GM23338 (cell line): ENCODE measurements around the gene WDHD1. TPM values are rescaled to one million over a fixed set of nuclear protein-coding genes. Genes with fewer than 3 reads are reported as not detected.

Experiments used
- ATAC-seq: fragments of 200-7000 bp; cut with Tn5 transposase; 3 replicates; pipeline ENCODE4 v1.9.1; 2020
- DNase-seq: peaks from one replicate; pipeline ENCODE4 v3.0.0-alpha.2; 2015; ENCODE audit warnings: low spot score
- H2AFZ ChIP-seq: fragments of 200-600 bp; sonication (generic); 2 replicates; pipeline ENCODE4 v1.8.0; 2016; ENCODE audit warnings: antibody characterized with exemption, mild to moderate bottlenecking, moderate library complexity
- H3F3A ChIP-seq: fragments of 200-600 bp; sonication (generic); replicated peaks from 2 replicates; pipeline ENCODE4 v1.8.0; 2017; ENCODE audit warnings: antibody characterized with exemption, mixed run types, low read depth
- H3K27ac ChIP-seq: fragments of 200-600 bp; sonication (generic); 2 replicates; pipeline ENCODE4 v1.6.1; 2016; ENCODE audit warnings: low read depth
- H3K27me3 ChIP-seq: fragments of 200-600 bp; sonication (generic); 2 replicates; pipeline ENCODE4 v1.8.0; 2016; ENCODE audit warnings: mild to moderate bottlenecking, mixed run types, moderate library complexity; ENCODE audit not compliant: insufficient read depth
- H3K36me3 ChIP-seq: fragments of 200-600 bp; sonication (generic); 2 replicates; pipeline ENCODE4 v1.8.0; 2016; ENCODE audit warnings: mild to moderate bottlenecking; ENCODE audit not compliant: insufficient read depth
- H3K4me1 ChIP-seq: fragments of 200-600 bp; sonication (generic); 2 replicates; pipeline ENCODE4 v1.8.0; 2016; ENCODE audit warnings: mild to moderate bottlenecking, moderate library complexity; ENCODE audit not compliant: insufficient read depth
- H3K4me2 ChIP-seq: fragments of 200-600 bp; sonication (generic); 2 replicates; pipeline ENCODE4 v1.7.1; 2017; ENCODE audit warnings: mixed run types
- H3K4me3 ChIP-seq: fragments of 200-600 bp; sonication (generic); 2 replicates; pipeline ENCODE4 v1.6.1; 2016; ENCODE audit warnings: mixed run types
- H3K79me2 ChIP-seq: fragments of 200-600 bp; sonication (generic); replicated peaks from 2 replicates; pipeline ENCODE4 v1.8.0; 2017; ENCODE audit warnings: mild to moderate bottlenecking; ENCODE audit not compliant: insufficient read depth
- H3K9me2 ChIP-seq: fragments of 200-600 bp; sonication (generic); 2 replicates; pipeline ENCODE4 v1.8.0; 2017; ENCODE audit not compliant: insufficient read depth
- H4K20me1 ChIP-seq: fragments of 200-600 bp; sonication (generic); replicated peaks from 2 replicates; pipeline ENCODE4 v1.8.0; 2017; ENCODE audit warnings: mild to moderate bottlenecking; ENCODE audit not compliant: insufficient read depth
- H3K27ac Mint-ChIP-seq: 2 replicates; pipeline ENCODE4 v1.8.0; 2020; ENCODE audit warnings: inconsistent platforms, mild to moderate bottlenecking, moderate library complexity, mixed read lengths
- H3K27me3 Mint-ChIP-seq: 3 replicates; pipeline ENCODE4 v1.8.0; 2022; ENCODE audit warnings: low read depth, mild to moderate bottlenecking, moderate library complexity, mixed read lengths, inconsistent platforms; ENCODE audit not compliant: insufficient read depth, poor library complexity
- H3K36me3 Mint-ChIP-seq: 3 replicates; pipeline ENCODE4 v1.8.0; 2021; ENCODE audit warnings: low read depth, mild to moderate bottlenecking, inconsistent platforms, moderate library complexity, mixed read lengths
- H3K4me1 Mint-ChIP-seq: 3 replicates; pipeline ENCODE4 v1.8.0; 2020; ENCODE audit warnings: mild to moderate bottlenecking, inconsistent platforms, mixed read lengths
- H3K4me3 Mint-ChIP-seq: 3 replicates; pipeline ENCODE4 v1.8.0; 2021; ENCODE audit warnings: moderate library complexity, mild to moderate bottlenecking, inconsistent platforms, mixed read lengths
- H3K9me3 Mint-ChIP-seq: 3 replicates; pipeline ENCODE4 v1.8.0; 2020; ENCODE audit warnings: moderate library complexity, mild to moderate bottlenecking, inconsistent platforms, mixed read lengths
- CTCF ChIP-seq, 2 experiments: fragments of 200-600 bp in 1 of 2; sonication (generic) in 1 of 2; conservative IDR thresholded peaks; 2 replicates each; pipeline versions ENCODE4 v1.5.1 to v1.6.1; 2016 to 2017; ENCODE audit warnings: antibody characterized with exemption in 2 of 2, low read depth in 2 of 2, mild to moderate bottlenecking in 2 of 2, moderate library complexity in 1 of 2
- ETS1 ChIP-seq: IDR thresholded peaks from 2 replicates; pipeline ENCODE4 v1.6.1; 2016; ENCODE audit warnings: antibody characterized with exemption
- EZH2 ChIP-seq: fragments of 200-600 bp; sonication (generic); IDR thresholded peaks from one replicate; pipeline ENCODE4 v1.8.0; 2017; ENCODE audit warnings: antibody characterized with exemption, mild to moderate bottlenecking, low read depth; ENCODE audit not compliant: unreplicated experiment
- EZH2phosphoT487 ChIP-seq: fragments of 200-600 bp; sonication (generic); IDR thresholded peaks from one replicate; pipeline ENCODE4 v1.8.1; 2018; ENCODE audit warnings: antibody characterized with exemption; ENCODE audit not compliant: unreplicated experiment
- JUNB ChIP-seq: IDR thresholded peaks from one replicate; pipeline ENCODE4 v1.6.1; 2016; ENCODE audit warnings: antibody characterized with exemption; ENCODE audit not compliant: unreplicated experiment
- NANOG ChIP-seq: IDR thresholded peaks from 2 replicates; pipeline ENCODE4 v1.6.1; 2016; ENCODE audit warnings: antibody characterized with exemption, borderline replicate concordance
- POLR2AphosphoS5 ChIP-seq: IDR thresholded peaks from 2 replicates; pipeline ENCODE4 v1.6.1; 2016; ENCODE audit warnings: antibody characterized with exemption, low read depth
- REST ChIP-seq: IDR thresholded peaks from one replicate; pipeline ENCODE4 v1.6.1; 2018; ENCODE audit warnings: antibody characterized with exemption; ENCODE audit not compliant: unreplicated experiment
- STAT1 ChIP-seq: IDR thresholded peaks from one replicate; pipeline ENCODE4 v1.6.1; 2016; ENCODE audit warnings: antibody characterized with exemption; ENCODE audit not compliant: unreplicated experiment
- ZNF331 ChIP-seq: fragments of 250-450 bp; sonication (Bioruptor Pico); IDR thresholded peaks from 2 replicates; pipeline ENCODE4 v1.5.0; 2020; ENCODE audit warnings: low read depth, mild to moderate bottlenecking, moderate library complexity
- ZNF462 ChIP-seq: fragments of 250-450 bp; sonication (Bioruptor Pico); IDR thresholded peaks from 2 replicates; pipeline ENCODE4 v1.5.0; 2020; ENCODE audit warnings: mild to moderate bottlenecking, moderate library complexity
- polyA plus RNA-seq: library from polyadenylated mRNA; unstranded; fragments of >200 nt; fragmentation: Nextera tagmentation; extraction: Ambion mirVana; gene quantifications from 2 replicates; pipeline ENCODE4 v1.2.1, GENCODE V29; 2016
- total RNA-seq: library from RNA; depleted of rRNA; stranded (reverse); fragments of >200 nt; shearing (Covaris generic); gene quantifications from 2 replicates; pipeline ENCODE4 v1.2.3, GENCODE V29; 2014

Gene WDHD1
- total and polyA plus RNA-seq, 2 experiments from 2014 or later = 48.8 to 65.4 TPM

GRCh38 chr14:55073856-55074255 lies 47.0 kb upstream of the WDHD1 start (continued):
- TF ChIP-seq POLR2AphosphoS5 (no peak), REST (no peak)

- Histone ChIP-seq H3K79me2 (no peaks in the 10 kb centered on the region), H3K27me3 (no peaks in the 10 kb centered on the region), H2AFZ (no peak overlapping the region), H3K4me3 (no peak overlapping the region), H3K27ac (no peak overlapping the region), H3K36me3 (no peaks in the 10 kb centered on the region), H3K9me2 (no peaks in the 10 kb centered on the region), H3F3A (no peaks in the 10 kb centered on the region), H4K20me1 (no peaks in the 10 kb centered on the region), H3K4me1 (peaks cover 7% of the 10 kb centered on the region; the same call in 1 of the 2 replicates), H3K4me2 (peak overlapping the region; percentile 13; the same call in 1 of the 2 replicates)
- Mint-ChIP-seq H3K4me3 (no peak overlapping the region), H3K27me3 (peaks cover 8% of the 10 kb centered on the region), H3K36me3 (no peaks in the 10 kb centered on the region; the same call in 2 of the 3 replicates), H3K4me1 (peaks cover 16% of the 10 kb centered on the region), H3K9me3 (no peaks in the 10 kb centered on the region), H3K27ac (peak overlapping the region; percentile 14; the same call in 1 of the 2 replicates)
- DNase-seq (no peak), ATAC-seq (peak; percentile 14; the same call in 1 of the 3 replicates)
- TF ChIP-seq ZNF462 (no peak), CTCF (conservative IDR thresholded peaks at IDR 0.05; ENCODE audit: low read depth in 2 of 2) (no peak), ZNF331 (no peak), EZH2phosphoT487 (no peak), EZH2 (no peak), NANOG (no peak), STAT1 (no peak), ETS1 (no peak), JUNB (no peak), POLR2AphosphoS5 (no peak)
These were observed 45.2 kb upstream of the WDHD1 start for GRCh38 chr14:55071870-55072640.
